GM18499 (cell line): ENCODE results near the gene RASAL2.
"Not testable (repeated sequence)": the region's sequence is repeated elsewhere in the genome, so short reads cannot be mapped to it uniquely, and the experiment has no call there.

Source experiments
- ATAC-seq: cut with Tn5 transposase; IDR thresholded peaks from one replicate; pipeline ENCODE4 v1.9.1; 2021; ENCODE audit warnings: moderate number of reproducible peaks; ENCODE audit not compliant: insufficient read depth, unreplicated experiment

The RASAL2 gene

DNA sequence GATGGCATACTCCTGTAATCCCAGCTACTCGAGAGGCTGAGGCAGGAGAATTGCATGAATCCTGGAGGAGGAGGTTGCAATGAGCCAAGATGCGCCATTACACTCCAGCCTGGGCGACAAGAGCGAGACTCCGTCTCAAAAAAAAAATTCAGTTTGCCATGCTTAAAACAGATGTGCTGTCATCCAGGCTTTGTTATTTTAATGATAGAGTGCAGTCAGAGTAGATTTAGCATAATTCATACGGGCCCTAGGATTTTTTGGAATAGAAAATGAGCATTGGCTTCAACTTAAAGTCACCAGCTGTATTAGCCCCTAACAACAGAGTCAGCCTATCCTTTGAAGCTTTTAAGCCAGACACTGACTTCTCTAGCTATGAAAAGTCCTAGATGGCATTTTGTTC lies 124.6 kb downstream of the RASAL2 start:
- no peak for ATAC-seq

- no peak for ATAC-seq
These were observed 126.2 kb downstream of the RASAL2 start for GRCh38 chr1:178220094-178220493.

- ATAC-seq: no peak
These were observed 129.4 kb downstream of the RASAL2 start for GRCh38 chr1:178223289-178223688.

GRCh38 chr1:178224358-178224757 lies 130.5 kb downstream of the RASAL2 start:
- ATAC-seq: no peak

- ATAC-seq: no peak
These were observed 137.0 kb downstream of the RASAL2 start for GRCh38 chr1:178230881-178231409.

- no peak for ATAC-seq
These were observed 138.2 kb downstream of the RASAL2 start for GRCh38 chr1:178232108-178232507.

DNA sequence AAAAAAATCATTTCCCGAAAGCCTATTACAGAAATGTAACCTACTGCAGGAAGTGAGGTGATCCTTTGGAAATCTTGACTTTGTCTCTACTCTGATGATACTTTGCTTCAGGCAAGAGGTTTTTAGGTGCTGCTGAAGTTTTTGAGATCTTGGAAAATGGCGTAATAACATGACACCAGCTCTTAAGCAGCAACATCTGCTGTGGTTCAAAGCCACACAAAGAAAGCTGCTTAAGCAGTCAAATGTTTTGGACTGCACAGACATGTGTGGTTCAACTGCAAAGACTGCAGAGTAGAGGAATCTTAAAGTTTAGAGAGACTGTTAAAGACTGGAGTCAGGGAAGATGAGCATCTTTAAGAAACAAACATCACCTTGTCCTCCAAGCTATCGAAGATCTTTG lies 139.0 kb downstream of the RASAL2 start:
- ATAC-seq: no peak

DNA sequence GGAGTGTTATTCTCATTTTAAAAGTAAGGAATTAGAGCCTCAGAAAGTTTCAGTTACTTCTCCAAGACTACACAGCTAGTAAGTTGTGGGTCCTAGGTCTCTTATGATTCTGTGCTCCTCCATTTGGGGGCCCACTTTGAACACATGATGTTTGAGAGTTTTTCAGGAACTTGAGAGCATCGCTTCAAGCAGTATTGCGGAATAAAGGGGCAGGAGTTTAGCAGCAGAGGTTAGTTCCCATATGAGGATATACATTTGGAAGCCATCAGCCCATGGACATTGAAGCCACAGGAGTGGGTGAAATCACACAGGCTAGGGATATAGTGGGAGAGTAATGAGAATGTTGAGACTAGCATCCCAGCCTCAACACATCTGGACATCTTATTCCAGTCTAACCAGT lies 143.2 kb downstream of the RASAL2 start:
- no peak for ATAC-seq

DNA sequence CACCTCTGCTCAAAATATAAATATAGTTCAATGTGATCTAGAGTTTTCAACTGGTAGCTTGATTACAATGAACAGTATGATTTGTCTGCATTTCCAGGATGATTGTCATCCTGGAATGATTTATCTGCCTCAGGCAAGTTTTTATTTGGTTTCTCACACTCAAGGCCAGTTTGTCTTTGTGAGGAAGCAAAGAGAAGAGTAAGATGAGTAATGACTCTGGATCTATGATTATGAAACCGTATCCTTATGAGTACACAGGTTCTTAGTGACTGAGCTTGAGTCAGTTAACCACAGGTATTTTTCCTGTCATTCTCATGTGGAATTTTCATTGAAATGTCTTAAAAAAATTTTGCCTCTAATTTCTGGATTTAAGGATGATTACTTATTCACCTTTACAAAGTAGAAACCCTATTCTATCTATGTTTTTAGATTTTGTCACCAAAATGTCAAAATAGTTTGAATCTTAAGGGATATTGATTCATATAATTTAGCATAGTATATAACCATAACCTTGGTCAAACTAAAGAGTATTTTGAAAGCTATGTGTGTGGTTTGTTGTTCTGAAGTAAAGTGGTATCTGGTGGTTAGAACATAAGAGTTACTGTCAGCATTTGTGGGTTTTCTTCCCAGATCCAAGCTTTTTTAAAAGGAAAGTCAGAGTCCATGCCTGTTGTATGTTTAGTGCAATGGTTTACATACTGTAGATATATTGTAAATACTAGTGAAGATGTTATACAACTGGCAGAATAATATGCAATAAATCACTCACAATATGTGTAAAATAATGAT lies 145.0 kb downstream of the RASAL2 start:
- ATAC-seq: no peak

DNA sequence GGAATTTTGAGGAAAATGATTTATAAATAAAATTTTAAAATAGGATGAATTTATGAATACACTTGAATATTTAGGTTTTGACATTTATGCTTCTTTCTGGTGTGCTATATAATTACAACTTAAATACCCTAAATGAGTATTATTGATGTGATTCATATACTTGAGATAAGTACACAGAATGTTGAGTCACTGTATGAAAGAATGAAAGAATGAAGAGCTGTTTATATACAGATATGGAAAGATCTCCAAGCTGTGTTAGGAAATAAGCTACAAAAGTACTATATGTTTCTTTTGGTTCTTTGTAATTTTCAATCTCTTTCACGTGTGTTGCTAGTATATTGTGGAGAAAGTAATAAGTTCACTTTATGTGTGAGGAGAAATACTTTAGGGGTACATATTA lies 147.2 kb downstream of the RASAL2 start:
- ATAC-seq: no peak

- no peak for ATAC-seq
These were observed 147.9 kb downstream of the RASAL2 start for GRCh38 chr1:178241837-178242236.

DNA sequence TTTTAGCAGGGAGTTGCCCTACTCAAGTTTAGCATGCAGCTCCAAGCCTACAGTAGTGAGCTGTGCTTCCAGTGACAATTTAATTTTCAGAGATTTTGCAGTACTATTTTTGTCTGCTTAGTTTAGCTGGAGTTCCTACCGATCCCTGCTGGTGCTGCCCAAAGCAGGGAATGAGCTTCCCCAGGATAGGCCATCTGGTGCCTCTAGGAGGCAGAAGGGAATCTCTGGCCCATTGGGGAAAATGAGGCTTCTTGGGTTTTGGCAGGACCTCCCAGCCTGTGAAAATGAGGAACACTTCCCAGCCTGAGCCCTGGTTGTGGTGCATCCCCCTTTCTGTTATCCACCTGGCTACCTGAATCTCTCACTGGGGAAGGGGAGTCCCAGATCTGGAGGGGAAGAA lies 149.2 kb downstream of the RASAL2 start:
- no peak for ATAC-seq

DNA sequence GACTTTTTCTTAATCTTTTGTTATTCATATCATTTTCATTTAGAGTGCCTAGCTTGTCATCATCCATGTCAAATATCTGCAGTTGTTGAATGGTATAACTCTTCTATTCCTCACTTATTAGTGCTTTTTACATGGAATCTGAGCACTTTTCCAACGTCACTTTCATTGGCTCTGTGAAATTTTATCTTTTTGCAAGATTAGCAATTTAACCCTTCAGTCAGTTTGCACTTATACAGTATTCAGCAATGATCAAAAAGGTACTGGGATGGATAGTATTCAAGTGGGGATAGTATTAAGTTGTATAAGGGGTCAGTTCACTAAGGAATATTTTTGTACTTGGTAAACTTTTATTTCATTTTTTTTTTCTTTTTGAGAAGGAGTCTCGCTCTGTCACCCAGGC lies 150.0 kb downstream of the RASAL2 start:
- no peak for ATAC-seq

DNA sequence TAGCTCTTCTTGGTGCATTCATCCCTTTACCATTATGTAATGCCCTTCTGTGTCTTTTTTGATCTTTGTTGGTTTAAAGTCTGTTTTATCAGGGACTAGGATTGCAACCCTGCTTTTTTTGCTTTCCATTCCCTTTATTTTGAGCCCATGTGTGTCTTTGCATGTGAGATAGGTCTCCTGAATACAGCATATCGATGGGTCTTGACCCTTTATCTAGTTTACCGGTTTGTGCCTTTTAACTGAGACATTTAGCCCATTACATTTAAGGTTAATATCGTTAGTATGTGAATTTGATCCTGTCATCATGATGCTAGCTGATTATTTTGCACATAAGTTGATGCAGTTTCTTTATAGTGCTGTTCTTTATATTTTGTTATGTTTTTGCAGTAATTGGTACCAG lies 154.4 kb downstream of the RASAL2 start:
- ATAC-seq: not testable (repeated sequence)

DNA sequence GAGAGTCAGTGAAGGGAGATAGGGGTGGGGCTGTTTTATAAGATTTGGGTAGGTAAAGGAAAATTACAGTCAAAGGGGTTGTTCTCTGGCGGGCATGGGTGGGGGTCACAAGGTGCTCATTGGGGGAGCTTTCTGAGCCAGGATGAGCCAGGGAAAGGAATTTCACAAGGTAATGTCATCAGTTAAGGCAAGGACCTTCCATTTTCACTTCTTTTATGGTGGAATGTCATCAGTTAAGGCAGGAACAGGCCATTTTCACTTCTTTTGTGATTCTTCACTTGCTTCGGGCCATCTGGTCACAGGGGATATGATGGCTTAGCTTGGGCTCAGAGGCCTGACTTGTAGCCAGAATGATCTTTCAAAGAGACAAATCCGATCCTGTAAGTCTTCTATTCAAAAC lies 159.7 kb downstream of the RASAL2 start:
- not testable (repeated sequence) for ATAC-seq

- ATAC-seq: no peak
These were observed 160.5 kb downstream of the RASAL2 start for GRCh38 chr1:178254433-178254832.

GRCh38 chr1:178258536-178258935 lies 164.6 kb downstream of the RASAL2 start:
- ATAC-seq: no peak

DNA sequence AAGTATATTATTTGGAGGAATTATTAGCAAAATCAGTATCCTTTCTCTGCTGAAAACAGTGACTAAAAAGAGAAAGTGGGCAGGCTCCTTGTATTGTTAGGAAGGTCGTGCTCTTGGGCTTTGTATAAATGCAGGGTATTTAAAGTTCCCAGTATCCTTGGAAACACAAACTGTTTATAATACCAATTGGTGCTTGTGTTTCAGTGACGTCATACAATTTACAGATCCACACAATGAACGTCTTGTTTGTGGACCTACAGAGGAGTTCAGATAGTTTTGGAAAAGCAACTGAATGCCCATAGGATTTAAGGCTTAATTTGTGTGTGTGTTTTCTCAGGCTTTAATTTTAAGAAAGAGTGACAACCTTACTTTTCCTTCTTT lies 168.2 kb downstream of the RASAL2 start:
- ATAC-seq: no peak

- no peak for ATAC-seq
These were observed 169.4 kb downstream of the RASAL2 start for GRCh38 chr1:178263341-178263740.

DNA sequence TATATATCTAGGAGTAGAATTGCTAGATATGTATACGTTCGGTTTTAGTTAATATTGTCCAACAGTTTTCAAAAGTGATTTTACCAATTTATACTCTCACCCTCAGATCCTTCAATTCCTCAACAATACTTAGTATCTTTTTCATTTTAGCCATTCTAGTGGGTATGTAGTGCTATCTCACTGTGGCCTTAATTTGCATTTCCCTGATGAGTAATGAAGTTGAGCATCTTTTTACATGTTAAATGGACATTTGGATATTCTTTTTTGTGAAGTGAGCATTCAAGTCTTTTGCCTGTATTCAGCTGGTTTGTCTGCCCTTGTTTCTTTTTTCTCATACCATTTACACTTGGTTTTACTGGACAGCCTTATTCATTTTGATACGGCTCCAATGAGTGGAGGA lies 172.2 kb downstream of the RASAL2 start:
- ATAC-seq: no peak

DNA sequence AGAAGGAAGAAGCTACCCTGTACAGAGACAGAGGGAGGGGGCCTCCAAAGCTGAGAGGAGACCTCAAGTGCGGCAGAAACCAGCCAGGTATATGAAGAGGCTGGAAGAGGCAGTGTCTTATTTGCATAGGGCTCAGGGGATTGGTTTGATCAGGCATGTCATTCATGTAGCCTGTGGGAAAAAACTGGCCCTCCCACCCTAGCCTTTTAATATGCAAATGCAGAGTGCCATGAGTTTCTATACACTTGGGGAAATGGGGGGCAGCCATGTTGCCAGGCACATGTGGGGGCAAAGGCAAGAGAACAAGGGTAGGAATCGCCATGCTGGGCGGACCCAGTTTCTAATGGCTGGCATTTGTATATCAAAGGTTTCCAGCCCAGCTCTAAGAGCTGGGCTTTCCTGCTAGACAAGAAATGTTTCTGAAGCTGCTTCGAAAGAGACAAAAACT lies 172.7 kb downstream of the RASAL2 start:
- no peak for ATAC-seq

GRCh38 chr1:178267646-178268094 lies 173.8 kb downstream of the RASAL2 start:
- ATAC-seq: no peak
